Hepatocyte (in vitro differentiated cells): ENCODE results near the gene SAPCD1.

Experiments used
- EZH2 ChIP-seq: fragments of 200-600 bp; sonication (generic); IDR thresholded peaks from 2 replicates; pipeline ENCODE4 v1.6.1; 2016; ENCODE audit warnings: antibody characterized with exemption, mild to moderate bottlenecking, borderline replicate concordance
- EZH2phosphoT487 ChIP-seq: fragments of 200-600 bp; sonication (generic); IDR thresholded peaks from one replicate; pipeline ENCODE4 v1.6.1; 2018; ENCODE audit warnings: antibody characterized with exemption, mild to moderate bottlenecking, low read depth, moderate library complexity; ENCODE audit not compliant: unreplicated experiment, severe bottlenecking
- TF ChIP-seq, protein P1 (sequence below): fragments of 200-600 bp; sonication (generic); IDR thresholded peaks from 2 replicates; pipeline ENCODE4 v1.5.1; 2016; ENCODE audit warnings: antibody characterized with exemption, mild to moderate bottlenecking; ENCODE audit not compliant: poor library complexity

DNA sequence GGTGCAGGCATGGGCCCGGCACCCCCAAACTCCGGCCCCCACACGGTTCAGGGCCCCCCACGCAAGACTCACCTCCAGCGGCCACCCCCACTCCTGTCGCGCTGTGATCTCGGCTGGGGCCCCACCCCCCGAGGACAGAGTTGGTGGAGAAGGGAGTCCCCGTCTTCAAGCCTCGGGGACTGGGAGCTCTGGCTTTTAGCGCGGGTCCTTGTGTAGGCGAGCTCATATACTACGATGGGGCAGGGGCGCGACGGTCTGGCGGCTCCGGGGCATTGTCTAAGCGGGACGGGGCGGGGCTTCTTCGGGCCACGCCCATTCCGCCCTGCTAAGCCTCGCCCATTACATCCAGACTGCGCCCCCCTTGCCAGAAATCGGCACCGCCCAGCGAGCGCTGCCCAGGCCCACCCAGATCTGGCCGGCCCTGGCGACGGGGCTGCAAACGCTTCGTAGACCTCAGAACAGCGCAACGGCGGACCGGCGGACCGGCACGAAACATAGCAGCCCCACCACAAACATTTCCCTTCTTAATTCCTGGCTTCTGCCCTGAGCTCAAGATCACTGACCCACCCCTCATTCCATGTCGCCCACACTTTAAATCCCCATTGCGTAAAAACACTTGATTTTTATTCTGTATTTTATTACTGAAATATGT lies 32.4 kb upstream of the SAPCD1 start:
- TF ChIP-seq, protein P1, sequence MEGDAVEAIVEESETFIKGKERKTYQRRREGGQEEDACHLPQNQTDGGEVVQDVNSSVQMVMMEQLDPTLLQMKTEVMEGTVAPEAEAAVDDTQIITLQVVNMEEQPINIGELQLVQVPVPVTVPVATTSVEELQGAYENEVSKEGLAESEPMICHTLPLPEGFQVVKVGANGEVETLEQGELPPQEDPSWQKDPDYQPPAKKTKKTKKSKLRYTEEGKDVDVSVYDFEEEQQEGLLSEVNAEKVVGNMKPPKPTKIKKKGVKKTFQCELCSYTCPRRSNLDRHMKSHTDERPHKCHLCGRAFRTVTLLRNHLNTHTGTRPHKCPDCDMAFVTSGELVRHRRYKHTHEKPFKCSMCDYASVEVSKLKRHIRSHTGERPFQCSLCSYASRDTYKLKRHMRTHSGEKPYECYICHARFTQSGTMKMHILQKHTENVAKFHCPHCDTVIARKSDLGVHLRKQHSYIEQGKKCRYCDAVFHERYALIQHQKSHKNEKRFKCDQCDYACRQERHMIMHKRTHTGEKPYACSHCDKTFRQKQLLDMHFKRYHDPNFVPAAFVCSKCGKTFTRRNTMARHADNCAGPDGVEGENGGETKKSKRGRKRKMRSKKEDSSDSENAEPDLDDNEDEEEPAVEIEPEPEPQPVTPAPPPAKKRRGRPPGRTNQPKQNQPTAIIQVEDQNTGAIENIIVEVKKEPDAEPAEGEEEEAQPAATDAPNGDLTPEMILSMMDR, result no peak
- no peak for TF ChIP-seq EZH2
- TF ChIP-seq EZH2phosphoT487, result no peak
